GM19463 (cell line): Measurements from ENCODE around the gene BTBD9.

Source experiments
- ATAC-seq: cut with Tn5 transposase; IDR thresholded peaks from one replicate; pipeline ENCODE4 v1.9.1; 2021; ENCODE audit warnings: mild to moderate bottlenecking, moderate library complexity; ENCODE audit not compliant: unreplicated experiment

Gene BTBD9

DNA sequence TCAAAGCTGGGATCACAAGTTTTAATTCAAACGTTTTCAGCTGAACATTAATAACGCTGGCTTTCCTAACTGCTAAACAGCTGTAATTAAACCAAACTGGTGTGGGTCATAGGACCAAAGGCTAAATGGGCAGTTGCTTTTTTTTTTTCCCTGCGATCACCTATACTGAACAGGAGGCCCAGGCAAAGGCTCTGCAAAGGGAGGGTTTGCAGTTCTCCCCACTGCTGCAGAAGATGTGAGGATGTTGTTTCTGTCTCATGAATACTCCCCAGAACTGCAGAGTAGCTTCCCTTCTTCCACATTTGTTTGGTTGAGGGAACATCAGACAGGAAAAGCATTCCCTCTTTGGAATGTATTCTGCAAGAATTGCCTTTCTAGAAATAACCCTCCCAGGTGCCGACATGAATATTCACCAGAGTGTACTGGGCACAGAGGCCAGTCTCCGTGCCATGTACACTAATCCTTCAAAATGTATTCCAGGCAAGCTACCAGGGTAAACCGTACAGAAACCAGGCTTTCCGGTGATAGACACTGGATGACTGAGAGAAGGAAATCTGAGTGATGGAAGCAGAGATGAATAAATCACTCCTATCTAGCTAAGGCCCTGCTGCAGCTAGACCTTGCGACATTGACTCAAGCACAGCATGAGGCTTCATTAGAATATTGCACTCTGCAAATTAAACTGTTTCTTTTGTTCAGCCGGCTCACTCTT, 370.1 kb downstream of the BTBD9 start:
- ATAC-seq: no peak

- no peak for ATAC-seq
These were observed 371.4 kb downstream of the BTBD9 start for GRCh38 chr6:38268342-38268741.

DNA sequence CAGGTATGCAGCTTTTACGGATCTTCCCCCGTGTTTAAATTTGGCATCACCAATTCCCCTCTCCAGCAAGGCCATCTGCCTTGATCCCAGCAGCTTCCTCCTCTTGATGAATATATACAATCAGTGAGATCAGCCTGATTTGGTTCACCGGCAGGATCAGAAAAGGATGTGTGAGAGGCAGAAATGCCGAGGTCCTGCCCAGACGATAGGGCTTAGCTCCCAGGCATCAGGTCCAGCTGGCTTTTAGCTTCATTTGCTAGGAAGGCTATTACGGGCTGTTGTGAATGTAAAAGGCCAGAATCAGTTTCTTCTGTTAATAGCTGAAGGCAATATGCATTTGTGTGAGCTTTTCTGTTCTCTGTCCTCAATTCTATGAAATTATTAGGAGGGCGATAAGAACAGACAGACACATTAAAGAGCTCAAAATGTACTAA, 372.8 kb downstream of the BTBD9 start:
- ATAC-seq: no peak

DNA sequence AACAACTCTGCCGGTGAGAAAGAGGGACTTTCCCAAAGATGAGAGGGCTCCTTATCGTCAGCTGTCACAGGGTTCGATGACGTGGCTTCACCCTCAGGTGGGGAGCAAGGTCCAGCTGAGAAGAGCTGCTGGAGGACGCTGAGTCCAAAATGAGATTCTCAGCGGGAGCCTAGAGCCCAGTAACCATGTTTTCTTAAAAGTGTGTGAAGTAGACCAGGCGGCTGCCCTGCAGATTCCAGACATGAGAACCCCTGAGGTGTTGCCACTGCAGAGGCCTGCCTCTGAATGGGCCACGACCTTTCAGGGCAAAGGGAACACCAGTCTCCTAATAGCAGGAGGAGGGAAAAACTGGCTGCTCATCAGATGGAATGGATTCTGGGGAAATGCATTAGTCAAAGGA, 375.1 kb downstream of the BTBD9 start:
- ATAC-seq: no peak

DNA sequence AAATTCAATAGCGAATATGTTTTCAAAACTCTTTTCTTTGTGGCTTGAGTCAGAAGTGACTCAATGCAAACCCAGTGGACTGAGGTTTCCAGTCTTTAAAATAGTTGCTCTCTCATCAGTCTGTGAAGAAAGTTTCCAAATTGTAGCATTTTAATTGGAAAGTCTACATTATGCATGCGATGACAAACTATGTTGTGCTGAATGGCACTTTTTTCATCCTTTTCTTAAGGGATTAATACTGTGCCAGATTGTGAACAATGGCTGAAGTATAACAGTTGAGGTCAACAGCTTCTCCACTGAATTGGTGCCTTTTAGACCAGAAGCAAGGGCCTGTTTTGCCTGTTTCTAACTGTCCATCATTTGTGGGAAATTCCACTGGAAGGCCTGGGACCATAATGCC, 377.1 kb downstream of the BTBD9 start:
- no peak for ATAC-seq

GRCh38 chr6:38262026-38262425, 377.7 kb downstream of the BTBD9 start:
- ATAC-seq: no peak

DNA sequence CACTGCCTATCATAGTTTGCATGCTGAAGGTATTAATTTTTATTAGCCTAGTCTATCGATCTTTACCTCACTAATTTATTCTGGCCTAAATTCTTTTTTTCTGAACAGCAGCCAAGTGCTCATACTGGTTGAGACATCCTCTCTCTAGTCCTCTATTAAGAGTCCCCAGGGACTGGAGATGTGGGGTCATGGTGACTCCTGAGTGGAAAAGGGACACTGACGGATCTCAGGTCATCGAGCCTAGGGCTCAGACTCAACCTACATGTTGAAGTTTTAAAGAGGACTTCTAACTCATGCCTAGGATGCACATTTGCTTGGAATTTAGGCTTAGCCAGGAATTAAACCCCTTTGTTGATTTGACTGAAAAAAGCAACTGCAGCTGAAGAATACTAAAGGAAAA, 378.1 kb downstream of the BTBD9 start:
- no peak for ATAC-seq

DNA sequence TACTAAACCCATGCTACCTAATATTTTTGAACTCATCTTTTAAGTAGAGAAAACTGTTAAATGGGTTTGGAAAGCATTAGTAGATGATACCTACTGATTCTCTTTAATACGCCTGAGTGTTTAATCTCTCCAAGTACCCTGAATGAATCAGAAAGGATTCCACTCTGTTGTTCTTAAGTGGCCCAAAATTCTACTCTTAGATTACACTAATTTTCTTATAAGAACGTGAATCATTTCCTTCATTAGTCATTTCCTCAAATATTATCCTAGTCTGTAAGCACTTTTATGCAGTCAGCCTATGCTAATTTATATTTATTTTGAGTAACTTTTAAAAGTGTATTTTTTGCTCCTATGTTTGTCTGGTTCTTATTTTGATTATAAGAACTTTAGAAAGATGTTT, 380.0 kb downstream of the BTBD9 start:
- ATAC-seq: no peak

- no peak for ATAC-seq
These were observed 391.1 kb downstream of the BTBD9 start for GRCh38 chr6:38248500-38249234.

GRCh38 chr6:38245295-38245694, 394.4 kb downstream of the BTBD9 start:
- ATAC-seq: no peak

DNA sequence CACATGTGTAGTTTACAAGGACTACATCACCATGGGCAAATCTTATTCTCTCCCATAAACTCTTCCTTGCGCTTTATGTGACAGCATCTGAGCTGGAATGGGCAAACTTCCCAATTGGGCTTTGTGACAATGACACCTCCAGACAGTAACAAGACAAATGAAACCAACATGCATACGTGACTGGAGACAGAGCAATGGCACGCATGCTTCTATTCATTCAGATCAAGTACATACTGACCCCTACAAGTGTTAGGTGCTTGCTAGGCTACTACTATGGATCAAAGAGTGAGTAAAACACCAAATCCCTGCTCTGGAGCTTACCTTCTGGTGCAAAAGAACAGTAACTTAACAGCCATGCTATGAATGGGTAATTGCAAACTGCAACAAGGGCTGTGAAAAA, 394.9 kb downstream of the BTBD9 start:
- ATAC-seq: no peak

DNA sequence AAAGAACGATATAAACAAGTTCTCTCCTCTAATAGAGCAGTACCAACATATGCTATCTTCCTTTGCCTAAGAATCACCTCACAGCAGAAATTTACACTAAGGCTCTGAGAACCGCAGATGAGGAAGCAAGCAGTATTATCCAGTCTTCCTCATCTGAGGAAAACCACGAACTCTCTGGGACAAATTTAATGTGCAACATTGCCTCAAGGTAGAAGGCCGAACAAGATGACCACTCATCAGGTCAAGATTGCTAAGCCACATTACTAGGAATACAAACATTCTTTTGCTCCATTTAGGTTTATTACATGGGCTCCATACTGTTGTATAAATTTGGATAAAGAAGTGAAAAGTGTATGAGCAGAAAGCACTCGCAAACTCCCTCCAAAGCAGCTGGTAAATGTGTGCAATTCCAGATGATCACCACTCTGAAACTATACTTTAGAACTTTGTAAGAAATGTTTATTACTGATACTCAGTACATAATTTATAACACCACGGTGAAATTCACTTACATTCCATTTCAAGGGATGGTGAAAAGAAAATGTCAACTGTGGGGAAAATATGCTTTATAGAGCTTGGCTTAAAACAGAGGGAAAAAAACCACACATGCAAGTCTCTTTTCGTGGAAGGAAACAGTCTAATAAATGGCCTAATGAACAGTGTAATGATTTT, 398.4 kb downstream of the BTBD9 start:
- no peak for ATAC-seq

GRCh38 chr6:38239719-38240451, 399.8 kb downstream of the BTBD9 start:
- no peak for ATAC-seq

DNA sequence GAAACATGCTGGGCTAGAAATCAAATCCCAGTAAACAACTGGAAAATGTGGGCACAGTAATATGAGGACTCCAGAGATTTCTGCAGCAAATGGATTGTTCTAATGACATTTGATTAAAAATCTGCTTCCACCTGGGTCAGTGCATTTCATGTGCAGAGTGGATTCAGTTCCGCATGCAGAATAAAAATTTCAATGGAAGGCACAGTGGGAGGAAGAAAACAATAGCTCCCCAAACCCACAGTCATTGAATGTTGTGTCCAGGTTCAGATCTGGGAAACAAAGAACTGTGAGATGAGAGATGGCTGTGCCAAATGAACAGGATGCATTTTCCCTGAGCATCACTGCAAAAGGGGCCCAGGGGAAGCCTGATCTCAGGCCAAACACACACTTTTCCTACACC, 403.1 kb downstream of the BTBD9 start:
- ATAC-seq: no peak

DNA sequence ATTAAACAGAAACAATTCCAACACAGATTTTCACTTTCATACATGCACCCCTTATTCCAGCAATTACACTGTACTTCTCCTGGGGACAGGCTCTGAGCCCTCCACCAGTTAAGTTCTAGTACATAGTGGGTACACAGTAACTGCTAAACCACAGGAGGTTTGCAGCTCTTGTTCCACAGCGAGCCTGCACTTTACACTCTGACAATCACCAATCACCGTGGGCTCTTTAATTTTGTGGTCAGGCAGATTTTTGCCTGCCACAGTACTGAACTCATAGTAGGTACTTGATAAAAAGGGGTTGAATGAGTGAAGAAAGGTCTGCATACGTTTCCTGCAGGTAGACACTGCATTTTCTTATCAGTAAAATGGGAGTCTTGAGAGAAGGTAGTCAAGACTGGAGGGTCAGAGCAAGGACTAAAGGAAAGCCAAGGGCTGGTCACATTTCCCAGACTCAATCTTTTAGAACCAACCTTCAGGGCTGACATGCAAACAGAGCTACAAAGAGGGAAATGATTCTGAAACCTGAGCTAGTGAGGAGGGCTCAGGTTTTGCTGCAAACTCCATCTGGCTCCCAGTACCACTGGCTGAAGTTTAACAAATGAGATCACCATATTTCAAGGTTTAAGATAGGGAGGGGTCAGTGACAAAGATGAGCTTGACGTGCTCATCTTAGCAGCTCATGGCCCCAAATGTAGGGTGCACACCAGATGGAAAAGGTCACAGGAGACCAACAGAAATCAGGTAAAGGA, 404.6 kb downstream of the BTBD9 start:
- peak; percentile 68 for ATAC-seq

- ATAC-seq: no peak
These were observed 405.6 kb downstream of the BTBD9 start for GRCh38 chr6:38234141-38234540.

GRCh38 chr6:38233161-38233791, 406.5 kb downstream of the BTBD9 start:
- ATAC-seq: no peak

- ATAC-seq: no peak
These were observed 414.0 kb downstream of the BTBD9 start for GRCh38 chr6:38225766-38226165.

DNA sequence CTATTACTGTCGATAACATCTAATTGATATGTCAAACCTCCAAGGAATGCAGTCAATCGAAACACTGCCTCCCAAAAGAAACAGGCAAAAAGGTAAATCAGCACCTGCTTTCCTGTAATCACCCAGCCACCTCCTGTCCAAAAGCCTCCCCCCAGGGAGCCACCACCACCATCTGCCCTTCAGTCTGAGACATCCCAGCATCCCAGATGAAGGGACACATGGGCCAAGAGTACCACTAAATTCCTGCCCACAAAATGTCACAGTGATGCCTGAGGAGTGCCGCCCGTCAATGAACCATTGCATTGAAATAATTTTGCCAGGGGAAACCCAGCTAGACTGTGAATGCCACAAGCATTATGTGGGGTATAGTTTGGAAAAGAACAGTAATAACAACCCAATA, 418.5 kb downstream of the BTBD9 start:
- no peak for ATAC-seq

DNA sequence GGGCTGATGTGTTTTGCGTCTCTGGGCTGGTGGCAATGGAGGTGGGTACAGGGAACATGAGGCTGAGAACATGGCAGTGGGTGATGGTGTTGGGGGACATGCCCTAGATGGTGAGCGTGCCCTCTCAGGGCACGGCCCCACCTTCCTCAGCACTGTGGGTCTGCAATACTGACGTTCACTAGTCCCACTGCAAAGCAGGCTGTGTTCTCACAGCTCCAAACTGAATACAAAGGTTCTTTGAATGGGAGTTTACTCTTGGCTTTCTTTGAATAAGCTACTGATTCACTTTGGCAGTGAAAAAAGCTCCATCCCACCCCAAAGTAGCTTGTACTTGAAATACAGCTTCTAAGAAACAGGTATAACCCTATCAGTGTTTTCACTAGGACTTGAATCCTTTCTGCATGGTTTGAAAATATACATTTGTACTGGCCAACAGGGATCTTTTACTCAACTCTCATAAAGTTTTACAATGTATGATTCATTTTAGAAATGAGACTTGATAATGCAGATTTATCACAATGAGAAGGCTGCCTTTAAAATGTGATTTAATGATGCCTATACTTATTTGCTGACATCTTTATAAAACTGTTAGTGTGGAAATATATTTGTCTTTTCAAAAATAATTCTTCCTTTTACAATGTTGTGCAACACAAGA, 419.5 kb downstream of the BTBD9 start:
- ATAC-seq: no peak
